OCI-LY3 (cell line): Measurements from ENCODE around the gene RPL18A.

ENCODE experiments used
- H2AFZ ChIP-seq: fragments of 200-600, 300-600 bp; shearing (Covaris generic); 2 replicates; pipeline ENCODE4 v1.6.0; 2014; ENCODE audit warnings: antibody characterized with exemption, low read depth, low read length
- H3K27ac ChIP-seq: fragments of 200-600, 300-600 bp; sonication (generic); 2 replicates; pipeline ENCODE4 v1.5.1; 2014; ENCODE audit warnings: mild to moderate bottlenecking, low read length, moderate library complexity, mixed read lengths
- H3K27me3 ChIP-seq: fragments of 200-600, 300-600 bp; sonication (generic); 2 replicates; pipeline ENCODE4 v1.6.1; 2014; ENCODE audit warnings: low read depth, low read length, mixed read lengths
- H3K36me3 ChIP-seq: fragments of 200-600, 300-600 bp; sonication (generic); replicated peaks from 2 replicates; pipeline ENCODE3; 2014; ENCODE audit warnings: low read depth, low read length, mixed read lengths
- H3K4me1 ChIP-seq: fragments of 300-600, 200-600 bp; sonication (generic); 2 replicates; pipeline ENCODE4 v1.6.1; 2014; ENCODE audit warnings: low read length, mixed read lengths
- H3K4me2 ChIP-seq: fragments of 200-600, 300-600 bp; sonication (generic); 2 replicates; pipeline ENCODE4 v1.6.1; 2014; ENCODE audit warnings: low read length, mixed read lengths
- H3K4me3 ChIP-seq: fragments of 300-600, 200-600 bp; sonication (generic); 2 replicates; pipeline ENCODE4 v1.5.1; 2014; ENCODE audit warnings: antibody characterized with exemption, mild to moderate bottlenecking, low read length, moderate library complexity
- H3K79me2 ChIP-seq: fragments of 300-600, 200-600 bp; shearing (Covaris generic); 2 replicates; pipeline ENCODE4 v1.6.1; 2014; ENCODE audit warnings: mild to moderate bottlenecking, low read length, mixed read lengths
- H3K9ac ChIP-seq: fragments of 300-600, 200-600 bp; shearing (Covaris generic); 2 replicates; pipeline ENCODE4 v1.6.0; 2014; ENCODE audit warnings: mild to moderate bottlenecking, low read length, moderate library complexity
- H3K9me3 ChIP-seq: fragments of 200-600, 300-600 bp; shearing (Covaris generic); 2 replicates; pipeline ENCODE4 v1.6.1; 2014; ENCODE audit warnings: low read length, mixed read lengths; ENCODE audit not compliant: insufficient read depth
- H4K20me1 ChIP-seq: fragments of 200-600, 300-600 bp; sonication (generic); 2 replicates; pipeline ENCODE4 v1.6.1; 2016; ENCODE audit warnings: low read length, mixed read lengths; ENCODE audit not compliant: insufficient read depth
- CTCF ChIP-seq: fragments of 200-600, 300-600 bp; sonication (generic); IDR thresholded peaks from 2 replicates; pipeline ENCODE4 v1.5.1; 2014; ENCODE audit warnings: antibody characterized with exemption, low read length, low read depth
- EZH2phosphoT487 ChIP-seq: fragments of 200-600 bp; shearing (Covaris generic); IDR thresholded peaks from 2 replicates; pipeline ENCODE4 v1.6.1; 2018; ENCODE audit warnings: antibody characterized with exemption, mixed run types, low read depth

Gene RPL18A

GRCh38 chr19:17817668-17818363, 41.9 kb upstream of the RPL18A start:
- H3K27me3 ChIP-seq = peaks cover under 1% of the 10 kb centered on the region
- no peak overlapping the region for H3K4me3 ChIP-seq
- H3K36me3 ChIP-seq = no peaks in the 10 kb centered on the region
- no peak overlapping the region for H3K9ac ChIP-seq
- no peak overlapping the region for H3K4me2 ChIP-seq
- H3K79me2 ChIP-seq = no peaks in the 10 kb centered on the region
- H3K27ac ChIP-seq = no peak overlapping the region
- H3K9me3 ChIP-seq = no peaks in the 10 kb centered on the region
- no peak overlapping the region for H2AFZ ChIP-seq
- TF ChIP-seq CTCF = no peak
- H4K20me1 ChIP-seq = no peaks in the 10 kb centered on the region
- no peaks in the 10 kb centered on the region for H3K4me1 ChIP-seq

GRCh38 chr19:17821190-17821589, 38.5 kb upstream of the RPL18A start, which contains the start of gene INSL3:
INSL3 (minus strand) TSS chr19:17821519; CDS start chr19:17821506, 13 bp downstream.
- H3K9ac ChIP-seq = no peak within 1 kb of the TSS
- no peak within 1 kb of the TSS for H2AFZ ChIP-seq
- H3K4me1 ChIP-seq = no peaks in the 10 kb centered on the region
- TF ChIP-seq EZH2phosphoT487 = no peak
- peaks cover 2% of the 10 kb centered on the region; the same call in 1 of the 2 replicates for H4K20me1 ChIP-seq
- no peak within 1 kb of the TSS for H3K27ac ChIP-seq
- H3K27me3 ChIP-seq = no peaks in the 10 kb centered on the region
- no peaks in the 10 kb centered on the region for H3K9me3 ChIP-seq
- H3K4me3 ChIP-seq = no peak within 1 kb of the TSS
- peaks cover 7% of the 10 kb centered on the region for H3K36me3 ChIP-seq
- H3K79me2 ChIP-seq = no peaks in the 10 kb centered on the region
- H3K4me2 ChIP-seq = no peak within 1 kb of the TSS

- H3K27me3 ChIP-seq = no peaks in the 10 kb centered on the region
- H3K4me3 ChIP-seq = no peak overlapping the region
- no peak overlapping the region for H2AFZ ChIP-seq
- no peak overlapping the region for H3K27ac ChIP-seq
- no peak overlapping the region for H3K4me2 ChIP-seq
- no peaks in the 10 kb centered on the region for H3K9me3 ChIP-seq
- H3K4me1 ChIP-seq = no peaks in the 10 kb centered on the region
- peaks cover 2% of the 10 kb centered on the region; the same call in 1 of the 2 replicates for H4K20me1 ChIP-seq
- H3K9ac ChIP-seq = no peak overlapping the region
- H3K36me3 ChIP-seq = peaks cover 16% of the 10 kb centered on the region
- no peaks in the 10 kb centered on the region for H3K79me2 ChIP-seq
- TF ChIP-seq CTCF (no peak), EZH2phosphoT487 (no peak)
These were observed 35.4 kb upstream of the RPL18A start for GRCh38 chr19:17824339-17824738.

- H2AFZ ChIP-seq = no peak overlapping the region
- peaks cover 2% of the 10 kb centered on the region; the same call in 1 of the 2 replicates for H4K20me1 ChIP-seq
- H3K36me3 ChIP-seq = peaks cover 36% of the 10 kb centered on the region
- H3K9ac ChIP-seq = no peak overlapping the region
- H3K4me3 ChIP-seq = no peak overlapping the region
- TF ChIP-seq CTCF = no peak
- TF ChIP-seq EZH2phosphoT487 = no peak
- H3K79me2 ChIP-seq = no peaks in the 10 kb centered on the region
- H3K9me3 ChIP-seq = no peaks in the 10 kb centered on the region
- H3K4me1 ChIP-seq = no peaks in the 10 kb centered on the region
- H3K4me2 ChIP-seq = no peak overlapping the region
- no peaks in the 10 kb centered on the region for H3K27me3 ChIP-seq
- H3K27ac ChIP-seq = no peak overlapping the region
These were observed 33.1 kb upstream of the RPL18A start for GRCh38 chr19:17826508-17827056.
